ENCODE results near the gene AMER2.

DNA sequence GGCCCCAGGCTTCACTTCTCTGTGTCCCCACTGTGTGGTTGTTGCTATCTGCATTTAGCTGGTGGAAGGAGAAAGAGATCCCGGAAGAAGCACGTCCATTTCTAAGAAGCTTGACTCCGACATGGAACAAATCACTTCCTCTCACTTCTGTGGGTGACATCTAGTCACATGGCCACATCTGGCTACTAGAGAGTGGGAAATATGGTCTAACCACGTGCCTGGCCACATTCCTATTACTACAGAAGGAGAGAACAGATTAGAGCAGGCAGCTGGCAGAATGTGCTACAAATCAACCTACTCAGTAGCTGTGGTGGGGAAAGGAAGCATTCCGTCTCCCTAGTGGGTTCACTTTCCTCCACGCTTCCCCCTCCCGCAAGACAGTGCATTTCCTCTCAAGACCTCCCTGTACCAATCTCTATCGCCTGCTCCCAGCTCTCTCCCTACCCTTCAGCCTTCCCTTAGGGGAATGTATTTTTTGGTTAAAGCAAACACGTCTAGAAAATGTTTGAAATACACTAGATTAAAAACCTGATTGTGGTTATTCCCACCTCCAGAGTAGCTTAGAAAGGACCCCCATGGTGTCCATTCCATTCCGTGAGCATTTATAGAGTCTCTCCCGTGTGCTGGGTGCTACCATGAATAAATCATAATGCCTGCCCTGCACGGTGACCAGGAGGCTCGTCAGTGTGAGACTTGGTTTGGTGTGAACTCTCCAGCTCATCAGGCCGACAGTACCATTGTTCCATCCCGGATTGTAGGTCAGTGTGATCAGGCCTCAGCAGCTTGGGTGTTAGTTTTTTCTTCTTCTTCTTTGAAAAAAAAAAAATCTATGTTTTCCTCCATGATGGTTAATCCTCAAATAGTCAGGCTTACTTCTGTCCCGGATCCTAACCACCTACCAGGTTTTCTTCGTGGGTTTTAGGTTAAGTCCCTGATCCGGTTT lies 8.0 kb upstream of the AMER2 start:
- TF ChIP-seq CTCF (IDR thresholded peaks at IDR 0.05) (no peak), POLR2A (IDR thresholded peaks at IDR 0.05) (no peak)

Measured in heart left ventricle (tissue), 13 donors.